Hepatic stellate cell (primary cell): Measurements from ENCODE around the gene PFKL.
"Not testable (repeated sequence)": the region's sequence is repeated elsewhere in the genome, so short reads cannot be mapped to it uniquely, and the experiment has no call there.

Source experiments
- DNase-seq: peaks from one replicate; pipeline ENCODE4 v3.0.0; 2011; ENCODE audit warnings: low spot score

PFKL gene

GRCh38 chr21:44345495-44345894 is 45.6 kb downstream of the PFKL start:
- no peak for DNase-seq

DNA sequence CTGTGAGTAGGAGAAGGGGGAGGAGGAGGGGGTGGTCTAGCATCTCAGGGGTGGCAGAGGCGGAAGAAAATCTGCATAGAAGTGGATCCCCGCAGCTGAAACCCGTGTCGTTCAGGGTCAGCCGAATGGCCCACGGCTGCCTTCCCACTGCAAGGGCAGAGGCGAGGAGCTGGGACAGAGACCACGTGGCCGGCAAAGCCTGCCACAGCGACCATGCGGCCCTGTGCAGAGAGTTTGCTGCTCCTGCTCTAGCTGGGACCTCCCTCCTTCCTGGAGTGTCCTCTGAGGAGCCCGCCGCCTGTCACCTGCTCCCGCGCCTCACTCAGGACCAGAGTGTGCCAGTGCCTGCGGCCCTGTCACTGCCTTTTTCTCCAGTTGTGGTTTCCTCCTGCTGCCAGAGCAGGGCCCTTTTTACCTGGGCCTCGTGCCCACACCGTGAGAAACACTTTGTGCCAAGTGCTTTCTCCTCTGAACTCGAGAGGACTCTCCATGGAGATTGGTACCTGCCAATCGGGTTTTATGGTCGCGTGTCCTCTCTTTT is 48.1 kb downstream of the PFKL start:
- DNase-seq = no peak

DNA sequence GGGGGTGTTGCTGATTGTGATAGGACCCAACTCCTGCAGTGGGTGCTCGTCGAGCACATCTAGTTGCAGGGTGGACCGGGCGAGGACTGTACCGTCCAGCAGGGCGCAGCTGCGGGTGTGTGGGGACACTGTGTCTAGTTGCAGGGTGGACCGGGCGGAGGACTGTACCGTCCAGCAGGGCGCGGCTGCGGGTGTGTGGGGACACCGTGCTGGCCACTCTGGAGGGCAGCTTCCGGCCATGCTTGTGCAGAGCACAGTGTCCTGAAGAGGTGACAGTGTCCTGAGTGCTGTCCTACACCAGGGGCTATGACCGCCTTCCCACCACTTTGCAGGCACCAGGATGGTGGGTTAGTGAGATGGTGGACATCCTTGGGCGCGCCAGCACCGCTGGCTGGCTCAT is 49.0 kb downstream of the PFKL start:
- no peak for DNase-seq

DNA sequence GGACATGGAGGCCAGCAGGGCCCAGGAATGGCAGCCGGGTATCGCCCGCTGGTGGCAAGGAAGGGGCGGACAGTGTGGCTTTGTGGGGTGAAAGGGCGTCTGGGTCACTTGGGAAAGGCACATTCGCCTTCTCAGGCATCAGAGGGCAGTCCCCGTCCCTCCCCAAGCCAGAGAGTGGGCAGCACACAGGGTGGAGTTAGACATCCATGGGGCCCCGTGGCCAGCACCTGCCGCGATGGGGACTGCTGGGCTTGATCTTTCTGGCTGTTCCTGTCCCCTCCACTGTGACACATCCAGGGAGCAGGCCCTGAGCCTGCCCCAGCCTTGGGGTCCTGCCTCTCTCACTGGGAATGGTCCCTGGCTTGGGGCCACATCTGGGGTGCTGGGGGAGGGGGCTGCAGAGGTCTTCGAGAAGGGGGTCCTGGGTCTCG is 49.6 kb downstream of the PFKL start:
- DNase-seq = no peak

GRCh38 chr21:44349847-44350772 is 50.3 kb downstream of the PFKL start:
- no peak for DNase-seq

DNA sequence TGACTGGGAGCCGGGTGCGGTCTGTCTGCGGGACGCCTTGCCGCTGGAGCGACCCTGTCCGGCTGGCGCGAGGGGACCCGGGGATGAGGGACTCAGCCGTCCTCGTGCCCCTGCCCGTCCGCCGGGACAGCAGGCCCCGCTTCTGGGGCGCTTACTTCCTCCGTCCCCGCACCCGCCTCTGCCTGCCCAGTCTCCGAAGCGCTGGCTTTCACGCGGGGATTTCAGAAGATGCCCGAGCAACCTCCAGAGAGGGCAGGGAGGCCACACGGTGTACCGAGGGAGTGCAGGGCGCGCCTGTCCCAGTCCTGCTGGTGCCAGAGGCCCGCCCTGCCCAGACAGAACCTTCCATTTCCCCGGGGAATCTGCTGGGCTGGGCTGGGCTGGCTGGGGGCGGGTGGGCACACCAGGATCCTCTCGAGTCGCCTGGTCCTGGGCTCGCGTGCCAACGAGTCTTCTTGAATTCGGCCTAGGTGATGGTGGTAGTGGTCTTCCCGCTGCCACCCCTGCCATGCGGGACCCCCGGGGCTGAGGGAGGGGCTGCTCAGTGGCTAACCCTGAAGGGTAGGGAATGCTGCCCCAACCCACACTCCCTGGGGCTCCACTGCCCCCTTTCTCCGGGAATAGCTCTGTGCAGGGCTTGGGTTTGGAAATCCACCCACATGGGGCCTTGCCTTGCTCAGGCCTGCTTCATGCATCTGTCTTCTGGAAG is 51.1 kb downstream of the PFKL start:
- DNase-seq = no peak

DNA sequence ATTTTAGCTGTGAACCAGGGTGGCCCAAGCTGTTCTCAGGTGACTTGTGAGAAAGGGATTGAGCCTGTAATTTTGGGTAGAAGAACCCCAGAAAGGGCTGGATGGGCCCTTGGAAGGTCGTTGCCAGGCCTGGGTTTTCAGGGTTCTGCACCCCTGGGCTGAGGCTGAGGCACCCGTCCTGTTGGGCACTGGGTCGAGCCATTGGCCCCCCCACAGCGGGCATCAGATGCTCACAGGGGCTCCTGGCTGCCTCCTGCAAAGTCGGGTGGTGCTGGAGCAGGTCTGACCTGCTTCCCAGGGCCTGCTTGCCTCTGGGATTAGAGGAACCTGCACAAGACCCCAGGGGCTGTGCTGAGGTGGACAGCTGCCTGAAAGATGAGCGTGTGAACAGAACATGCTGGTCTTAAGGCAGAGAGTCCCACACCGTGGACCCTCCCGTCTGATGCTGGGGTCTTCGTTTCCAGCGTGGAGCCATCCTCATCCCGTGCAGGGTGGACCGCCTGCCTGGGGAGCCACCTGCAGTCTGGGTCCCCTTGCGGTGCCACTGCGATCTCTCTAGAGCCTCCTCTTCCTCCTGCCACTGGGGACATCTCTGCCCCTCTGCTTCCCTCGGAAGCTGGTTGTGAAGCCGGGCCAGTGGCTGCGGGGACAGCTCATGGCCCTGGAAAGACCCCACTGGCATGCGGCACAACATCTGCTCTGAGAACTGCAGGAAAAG is 51.8 kb downstream of the PFKL start:
- DNase-seq = no peak

- DNase-seq = no peak
Observed at GRCh38 chr21:44352253-44352860, 52.5 kb downstream of the PFKL start.

DNA sequence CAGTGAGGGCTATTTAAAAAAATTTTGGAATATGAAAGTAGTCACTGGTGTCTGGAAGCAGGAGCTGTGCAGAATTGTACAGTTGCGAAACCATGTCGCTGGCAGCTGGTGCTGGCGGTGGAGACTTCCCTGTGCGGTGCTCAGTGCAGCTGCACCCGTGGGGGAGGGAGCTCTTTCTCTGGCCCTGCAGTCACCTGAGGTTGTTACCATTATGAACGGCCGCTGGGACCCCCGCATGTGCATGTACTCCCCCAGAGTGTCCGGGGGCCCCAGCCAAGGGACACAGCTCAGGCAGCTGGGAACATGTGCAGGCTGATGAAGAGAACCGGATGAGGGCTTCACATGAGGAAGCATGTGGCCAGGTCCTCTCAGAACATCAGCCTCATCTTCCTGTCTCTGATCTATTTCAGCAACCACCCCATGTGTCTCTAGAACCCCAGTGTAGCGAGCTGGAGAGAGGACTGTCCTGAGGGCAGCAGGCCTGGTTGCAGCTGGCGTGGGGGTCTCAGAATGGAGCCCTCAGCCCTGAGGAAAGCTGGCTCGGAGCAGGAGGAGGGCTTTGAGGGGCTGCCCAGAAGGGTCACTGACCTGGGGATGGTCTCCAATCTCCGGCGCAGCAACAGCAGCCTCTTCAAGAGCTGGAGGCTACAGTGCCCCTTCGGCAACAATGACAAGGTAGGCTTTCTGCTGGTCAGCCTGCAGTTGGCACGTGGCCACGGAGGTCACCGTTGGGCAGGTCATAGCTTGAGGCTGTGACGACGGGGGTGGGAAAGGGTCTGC is 53.5 kb downstream of the PFKL start, which contains the start of gene TRPM2:
Gene TRPM2 (plus strand): TSS at position 431 of the 780 bp plus-strand sequence. CDS start 80 bp downstream, at position 511.
- no peak for DNase-seq

DNA sequence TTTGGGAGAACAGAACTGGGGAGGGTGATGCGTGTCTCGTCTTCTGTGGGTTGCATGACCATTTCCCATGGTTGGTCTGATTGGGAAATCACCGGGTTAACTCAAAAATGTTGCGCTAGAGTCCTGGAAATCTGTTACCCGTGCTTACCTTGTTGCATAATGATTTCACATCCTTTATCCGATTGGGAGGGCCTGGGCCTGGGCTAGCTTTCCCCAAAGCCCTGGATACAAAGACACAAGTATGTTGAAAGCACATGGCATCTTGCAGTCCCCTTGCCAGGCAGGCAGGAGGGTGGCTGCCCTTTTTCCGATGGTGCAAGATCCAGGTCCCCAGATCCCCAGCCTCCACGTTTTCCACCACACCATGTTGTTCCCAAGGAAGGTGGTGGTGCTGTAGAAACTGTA is 54.1 kb downstream of the PFKL start:
- no peak for DNase-seq

DNA sequence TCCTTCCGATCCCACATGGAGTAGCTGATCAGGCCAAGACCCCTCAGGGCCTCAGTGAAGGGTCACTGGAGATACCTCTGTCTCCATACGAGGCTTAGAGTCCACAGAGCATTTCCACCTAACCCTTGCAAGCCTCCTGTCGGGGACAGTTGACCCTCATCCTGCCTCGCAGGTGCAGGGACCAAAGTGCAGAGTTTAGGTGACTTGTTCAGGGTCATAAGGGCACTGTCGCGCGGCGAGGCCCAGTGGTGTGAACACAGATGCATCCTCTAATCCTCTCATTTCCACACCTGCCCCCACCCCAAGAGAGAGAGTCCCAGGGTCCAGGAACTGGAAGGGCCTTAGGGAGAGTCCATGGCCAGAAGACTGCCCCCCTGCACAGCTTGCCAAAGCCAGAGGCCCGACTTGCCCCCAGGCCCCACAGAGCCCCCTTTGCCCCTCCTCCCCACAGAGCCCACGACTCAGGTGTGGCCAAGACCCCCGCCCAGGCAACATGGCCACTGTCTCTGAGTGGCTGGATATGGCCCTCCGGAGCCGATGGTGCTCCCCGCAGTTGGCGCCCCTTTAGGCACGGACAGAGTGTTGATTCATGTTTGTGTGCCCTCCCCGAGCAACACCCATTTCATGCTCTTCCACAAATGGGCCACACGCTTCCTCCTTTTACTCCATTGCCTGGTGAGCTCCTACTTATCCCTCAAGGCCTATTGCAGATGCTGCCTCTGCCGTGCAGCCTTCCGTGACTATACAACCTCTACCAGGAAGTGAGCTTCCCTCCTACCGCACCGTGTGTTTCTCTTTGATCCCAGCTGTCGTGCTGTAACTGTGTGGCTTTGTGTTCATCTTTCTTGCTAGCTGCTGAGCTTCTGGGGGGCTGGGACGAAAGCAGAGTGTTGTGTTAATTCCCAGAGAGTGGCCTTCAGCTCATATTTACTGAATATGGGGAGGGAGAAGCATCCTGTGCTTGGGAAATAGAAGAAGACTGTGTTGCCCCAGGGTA is 55.2 kb downstream of the PFKL start:
- DNase-seq = no peak

- DNase-seq = no peak
Observed at GRCh38 chr21:44356160-44356559, 56.3 kb downstream of the PFKL start.

DNA sequence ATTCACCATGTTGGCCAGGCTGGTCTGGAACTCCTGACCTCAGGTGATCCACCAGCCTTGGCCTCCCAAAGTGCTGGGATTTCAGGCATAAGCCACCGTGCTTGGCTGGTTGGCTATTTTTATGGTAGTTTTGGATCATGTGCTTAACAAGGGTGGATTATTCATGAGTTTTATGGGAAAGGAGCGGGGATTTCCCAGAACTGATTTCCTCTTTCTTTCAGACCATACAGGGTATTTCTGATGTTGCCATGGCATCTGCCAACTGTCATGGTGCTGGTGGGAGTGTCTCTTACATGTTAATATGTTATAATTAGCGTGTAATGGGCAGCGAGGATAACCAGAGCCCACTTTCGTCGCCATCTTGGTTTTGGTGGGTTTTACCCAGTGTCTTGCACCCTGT is 56.8 kb downstream of the PFKL start:
- DNase-seq = no peak

DNA sequence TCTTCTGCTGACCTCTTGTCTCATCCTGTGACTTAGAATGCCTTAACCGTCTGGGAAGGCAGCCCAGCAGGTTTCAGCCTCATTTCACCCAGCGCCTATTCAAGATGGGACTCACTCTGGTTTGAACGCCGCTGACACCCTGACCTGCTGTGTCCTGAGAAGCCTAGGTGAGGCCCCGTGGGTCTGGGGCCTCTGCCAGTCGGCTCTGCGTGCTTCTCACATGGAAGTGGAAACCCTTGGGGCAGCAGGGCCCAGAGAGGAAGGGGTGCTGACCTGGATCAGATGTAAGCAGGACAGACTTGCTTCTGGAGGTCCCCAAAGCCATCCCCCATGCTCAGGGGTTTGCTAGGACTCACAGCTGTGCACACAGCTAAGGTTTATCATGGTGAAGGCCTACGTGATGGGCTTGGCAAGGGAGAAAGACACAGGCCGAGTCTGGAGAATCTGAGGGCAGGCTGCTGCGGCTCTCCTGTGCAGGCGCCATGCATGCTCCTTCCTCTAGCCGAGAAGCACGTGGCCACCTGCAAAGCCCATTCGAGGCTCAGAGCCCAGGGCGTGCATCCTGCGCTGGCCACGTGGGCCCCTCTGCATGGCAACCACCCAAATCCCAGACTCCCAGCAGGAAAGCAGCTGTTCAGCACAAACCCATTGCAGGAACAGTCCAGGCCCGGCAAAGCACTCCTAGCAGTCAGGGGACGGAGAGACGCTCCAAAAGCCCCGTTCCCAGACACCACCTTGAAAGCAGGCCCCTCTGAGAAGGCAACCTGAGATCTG is 57.4 kb downstream of the PFKL start:
- no peak for DNase-seq

- DNase-seq = no peak
Observed at GRCh38 chr21:44359396-44359795, 59.5 kb downstream of the PFKL start.

DNA sequence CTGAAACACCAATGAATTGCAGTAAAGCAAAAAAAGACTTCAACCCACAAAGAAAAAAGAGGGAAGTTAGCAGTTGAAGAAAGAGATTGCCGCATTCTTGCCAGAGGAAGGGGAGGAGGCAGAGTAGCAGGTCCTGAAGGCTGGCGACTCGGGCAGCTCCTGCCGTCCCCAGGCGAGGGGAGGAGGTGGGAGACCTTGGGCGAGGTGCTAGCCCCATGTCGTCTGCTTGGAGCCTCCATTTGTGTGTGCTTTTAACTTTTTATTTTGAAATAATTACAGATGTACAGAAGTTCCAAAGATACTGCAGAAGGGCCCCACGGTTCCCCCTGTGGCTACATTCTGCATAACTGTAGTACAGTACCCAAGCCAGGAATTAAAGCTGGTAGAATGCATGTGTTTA is 60.3 kb downstream of the PFKL start:
- no peak for DNase-seq

DNA sequence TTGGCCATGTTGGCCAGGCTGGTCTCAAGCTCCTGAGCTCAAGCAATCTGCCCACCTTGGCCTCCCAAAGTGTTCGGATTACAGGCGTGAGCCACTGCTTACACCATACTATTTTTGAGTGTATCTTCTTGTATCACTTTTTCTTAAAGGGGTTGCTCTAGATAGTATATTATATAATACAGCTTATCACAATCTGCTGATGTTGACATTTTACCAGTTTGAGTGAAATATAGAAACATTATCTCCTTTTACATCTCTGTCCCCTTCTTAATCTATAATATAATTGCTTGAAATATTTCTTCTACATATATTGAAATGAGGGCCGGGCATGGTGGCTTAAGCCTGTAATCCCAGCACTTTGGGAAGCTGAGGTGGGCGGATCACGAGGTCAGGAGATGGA is 62.0 kb downstream of the PFKL start:
- not testable (repeated sequence) for DNase-seq

GRCh38 chr21:44363278-44363677 is 63.4 kb downstream of the PFKL start:
- no peak for DNase-seq
